ENCODE measurements around the gene SHANK3. TPM values are rescaled to one million over a fixed set of nuclear protein-coding genes. Genes with fewer than 3 reads are reported as not detected.
"Not testable (repeated sequence)": the region's sequence is repeated elsewhere in the genome, so short reads cannot be mapped to it uniquely, and the experiment has no call there.

Gene SHANK3
- total RNA-seq, 1 donor from 2014 or later: 12.2 TPM

GRCh38 chr22:50653256-50653655, 19.4 kb upstream of the SHANK3 start:
- DNase-seq (ENCODE audit: low read depth, low spot score): no peak

DNA sequence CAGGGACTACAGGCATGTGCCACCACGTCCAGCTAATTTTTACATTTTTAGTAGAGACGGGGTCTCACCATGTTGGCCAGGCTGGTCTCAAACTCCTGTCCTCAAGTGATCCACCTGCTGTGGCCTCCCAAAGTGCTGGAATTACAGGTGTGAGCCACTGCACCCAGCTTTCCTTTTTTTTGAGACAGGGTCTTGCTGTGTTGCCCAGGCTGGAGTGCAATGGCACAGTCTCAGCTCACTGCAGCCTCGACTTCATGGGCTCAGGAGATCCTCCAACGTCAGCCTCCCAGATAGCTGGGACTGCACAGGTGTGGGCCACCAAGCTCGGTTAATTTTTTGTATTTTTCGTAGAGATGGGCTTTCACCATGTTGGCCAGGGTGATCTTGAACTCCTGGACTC, 18.0 kb upstream of the SHANK3 start:
- DNase-seq (ENCODE audit: low read depth, low spot score): not testable (repeated sequence)

- peak; percentile 80 for DNase-seq (ENCODE audit: low read depth, low spot score)
These were observed 16.2 kb upstream of the SHANK3 start for GRCh38 chr22:50656122-50657070.

GRCh38 chr22:50657925-50658324, 14.7 kb upstream of the SHANK3 start:
- no peak for DNase-seq (ENCODE audit: low read depth, low spot score)

DNA sequence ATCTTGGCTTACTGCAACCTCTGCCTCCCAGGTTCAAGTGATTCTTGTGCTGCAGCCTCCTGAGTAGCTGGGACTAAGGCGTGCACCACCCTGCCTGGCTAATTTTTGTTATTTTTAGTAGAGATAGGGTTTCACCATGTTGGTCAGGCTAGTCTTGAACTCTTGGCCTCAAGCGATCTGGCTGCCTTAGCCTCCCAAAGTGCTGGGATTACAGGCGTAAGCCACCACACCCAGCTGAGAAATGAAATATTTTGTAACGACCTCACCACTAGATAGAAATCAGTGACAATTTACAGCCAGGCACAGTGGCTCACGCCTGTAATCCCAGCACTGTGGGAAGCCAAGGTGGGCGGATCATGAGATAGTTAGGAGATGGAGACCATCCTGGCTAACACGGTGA, 12.9 kb upstream of the SHANK3 start:
- DNase-seq (ENCODE audit: low read depth, low spot score): not testable (repeated sequence)

- DNase-seq (ENCODE audit: low read depth, low spot score): no peak
These were observed 12.3 kb upstream of the SHANK3 start for GRCh38 chr22:50660306-50660705.

DNA sequence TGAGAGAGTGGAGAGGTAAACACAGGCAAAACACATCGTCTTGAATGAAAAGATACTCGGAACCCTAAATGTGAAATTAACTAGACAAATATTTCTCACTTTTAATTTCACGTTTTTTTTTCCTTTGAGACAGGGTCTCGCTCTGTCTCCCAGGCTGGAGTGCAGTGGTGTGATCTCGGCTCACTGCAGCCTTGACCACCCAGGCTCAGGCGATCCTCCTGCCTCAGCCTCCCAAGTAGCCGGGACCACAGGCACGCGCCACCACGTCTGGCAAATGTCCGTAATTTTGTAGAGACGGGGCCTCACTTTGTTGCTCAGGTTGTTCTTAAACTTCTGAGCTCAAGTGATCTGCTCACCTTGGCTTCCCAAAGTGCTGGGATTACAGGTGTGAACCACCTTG, 7.4 kb upstream of the SHANK3 start:
- no peak for DNase-seq (ENCODE audit: low read depth, low spot score)

DNA sequence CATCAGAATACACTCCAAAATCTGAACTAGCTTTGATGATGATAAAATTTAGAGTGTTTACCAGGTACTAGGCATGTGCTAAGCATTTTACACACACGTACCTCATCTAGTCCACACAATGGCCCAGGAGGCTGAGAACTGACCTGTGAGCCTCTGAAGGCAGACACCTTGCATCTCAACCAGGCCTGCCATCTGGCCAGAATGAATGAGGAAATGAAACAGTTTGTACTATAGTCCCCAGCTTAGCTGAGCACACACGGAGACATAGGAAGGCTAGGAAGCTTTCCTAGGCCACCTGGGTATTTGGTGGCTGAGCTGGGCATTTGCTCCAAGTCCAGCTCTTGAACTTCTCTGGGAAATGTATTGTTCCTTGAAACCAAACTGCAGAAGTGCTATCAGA, 6.9 kb upstream of the SHANK3 start:
- no peak for DNase-seq (ENCODE audit: low read depth, low spot score)

DNA sequence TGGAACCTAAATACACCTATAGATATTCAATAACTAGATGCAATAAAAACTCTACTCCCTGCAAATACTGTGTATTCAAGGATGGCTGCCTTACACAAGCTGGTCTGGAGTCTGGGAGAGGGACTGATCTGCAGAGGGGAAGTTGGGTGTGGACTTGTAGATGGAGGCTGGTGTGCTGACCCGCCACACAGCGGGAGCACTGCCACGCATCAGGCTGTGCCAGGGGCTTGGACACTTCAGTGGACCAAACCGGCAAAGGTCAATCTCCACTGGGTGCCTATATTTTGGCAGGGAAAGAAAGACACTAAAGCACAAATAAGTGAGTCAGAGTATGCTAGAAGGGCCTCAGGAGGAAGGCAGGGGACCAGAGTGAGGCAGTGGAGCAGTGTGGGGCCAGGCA, 2.1 kb upstream of the SHANK3 start:
- DNase-seq (ENCODE audit: low read depth, low spot score): no peak

- DNase-seq (ENCODE audit: low read depth, low spot score): no peak
These were observed 1.6 kb upstream of the SHANK3 start for GRCh38 chr22:50670914-50671538.

- no peak for DNase-seq (ENCODE audit: low read depth, low spot score)
These were observed 982 bp upstream of the SHANK3 start for GRCh38 chr22:50671641-50672040.

- no peak for DNase-seq (ENCODE audit: low read depth, low spot score)
These were observed 582 bp upstream of the SHANK3 start for GRCh38 chr22:50672041-50672440.

DNA sequence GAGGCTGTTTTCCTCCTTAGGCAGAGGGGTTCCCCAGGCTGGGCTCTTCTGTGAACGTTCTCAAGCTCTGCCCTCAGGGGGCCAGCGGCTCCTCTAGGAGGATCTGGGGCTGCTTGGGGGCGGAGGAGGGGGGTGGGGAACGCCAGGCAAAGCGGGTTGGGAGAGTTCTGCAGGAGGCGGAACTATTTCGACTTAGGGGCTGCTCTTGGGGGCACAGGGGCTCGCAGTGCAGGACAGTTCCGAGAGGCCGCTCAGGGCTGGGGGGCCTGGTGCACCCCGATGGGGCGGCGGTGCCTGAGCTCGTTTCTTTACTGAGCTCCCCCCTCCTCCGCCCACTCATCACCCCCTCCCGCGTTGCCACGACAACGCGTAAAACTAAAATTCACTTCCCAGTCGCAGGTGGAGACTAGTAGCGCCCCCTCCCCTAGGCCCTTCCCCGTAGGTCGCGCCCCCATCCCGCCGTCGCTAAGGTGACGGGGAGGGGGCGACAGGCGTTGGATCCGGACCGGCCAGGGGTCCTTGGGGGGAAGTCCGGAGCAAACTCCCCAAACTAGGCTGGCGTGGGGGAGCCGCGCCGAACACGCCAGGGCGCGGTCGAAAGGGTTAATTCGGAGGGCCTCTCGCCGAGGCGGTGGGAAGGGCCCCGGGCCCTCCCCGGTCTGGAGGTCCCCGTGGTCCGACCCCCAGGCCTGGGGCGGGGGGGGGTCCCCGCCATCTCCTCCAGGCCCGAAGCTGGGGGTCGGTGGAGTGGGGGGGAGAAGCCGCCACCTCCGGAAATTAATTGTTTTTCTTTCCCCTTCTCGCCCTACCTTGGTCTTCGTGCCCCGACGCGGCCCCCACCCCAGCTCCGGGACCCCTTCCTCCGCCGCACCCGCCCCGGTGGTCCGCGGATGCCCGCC, 857 bp downstream of the SHANK3 start:
- no peak for DNase-seq (ENCODE audit: low read depth, low spot score)

DNA sequence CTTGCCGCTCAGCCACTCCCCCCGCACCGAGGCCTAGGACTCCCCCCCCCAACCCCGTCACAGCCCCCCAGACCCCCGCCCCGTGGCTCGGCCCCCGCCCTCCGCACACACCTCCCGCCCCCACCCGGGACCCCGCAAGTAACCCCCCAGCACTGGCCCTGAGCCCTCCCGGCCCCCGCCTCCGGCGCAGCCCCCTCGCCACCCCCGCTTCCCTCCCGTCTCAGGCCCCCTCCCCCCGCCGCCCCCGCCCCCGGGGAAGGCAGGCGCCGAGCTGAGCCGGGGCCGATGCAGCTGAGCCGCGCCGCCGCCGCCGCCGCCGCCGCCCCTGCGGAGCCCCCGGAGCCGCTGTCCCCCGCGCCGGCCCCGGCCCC, 1.5 kb downstream of the SHANK3 start:
- no peak for DNase-seq (ENCODE audit: low read depth, low spot score)

GRCh38 chr22:50674606-50675552, 2.3 kb downstream of the SHANK3 start:
- no peak for DNase-seq (ENCODE audit: low read depth, low spot score)

GRCh38 chr22:50675553-50676179, 3.0 kb downstream of the SHANK3 start:
- DNase-seq (ENCODE audit: low read depth, low spot score): no peak

DNA sequence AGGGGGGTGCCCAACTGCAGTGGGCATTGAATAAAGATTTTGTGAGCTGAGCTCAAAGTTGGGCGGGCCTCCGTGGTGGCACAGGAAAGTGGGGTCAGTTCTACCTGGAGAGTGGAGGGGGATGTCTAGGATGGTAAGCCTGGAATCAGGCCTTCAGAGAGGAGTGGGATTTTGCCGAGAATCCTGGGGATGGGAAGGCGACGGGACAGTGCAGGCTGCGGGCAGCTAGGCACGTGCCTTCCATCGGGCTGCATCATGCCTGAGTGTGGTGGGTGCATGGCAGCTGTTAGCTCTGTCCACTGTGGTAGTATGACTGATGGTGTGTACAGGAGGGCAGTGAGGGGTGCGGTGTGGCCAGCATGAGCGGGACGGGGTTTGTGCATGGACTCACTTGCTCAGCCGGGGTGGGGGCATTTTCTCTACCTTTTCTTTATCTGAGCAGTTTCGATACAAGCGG, 3.6 kb downstream of the SHANK3 start:
- no peak for DNase-seq (ENCODE audit: low read depth, low spot score)

- no peak for DNase-seq (ENCODE audit: low read depth, low spot score)
These were observed 4.3 kb downstream of the SHANK3 start for GRCh38 chr22:50676661-50677492.

Measured in pulmonary artery endothelial cell (primary cell).